ENCODE measurements around the gene GUCY2C.

DNA sequence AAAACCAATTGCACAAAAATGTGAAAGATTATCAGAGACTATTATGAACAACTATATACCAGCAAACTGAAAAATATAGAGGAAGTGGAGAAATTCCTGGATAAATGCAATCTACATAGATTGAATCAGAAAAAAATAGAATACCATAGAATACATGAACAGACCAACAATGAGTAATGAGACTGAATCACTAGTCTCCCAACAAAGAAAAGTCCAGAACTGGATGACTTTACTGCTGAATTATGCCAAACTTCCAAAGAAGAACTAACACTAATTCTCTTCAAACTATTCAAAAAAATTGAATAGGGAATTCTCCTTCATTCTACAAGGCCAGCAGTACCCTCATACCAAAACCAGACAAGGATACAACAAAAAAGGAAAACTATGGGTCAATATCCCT, 60.6 kb downstream of the GUCY2C start:
- TF ChIP-seq, protein P1, sequence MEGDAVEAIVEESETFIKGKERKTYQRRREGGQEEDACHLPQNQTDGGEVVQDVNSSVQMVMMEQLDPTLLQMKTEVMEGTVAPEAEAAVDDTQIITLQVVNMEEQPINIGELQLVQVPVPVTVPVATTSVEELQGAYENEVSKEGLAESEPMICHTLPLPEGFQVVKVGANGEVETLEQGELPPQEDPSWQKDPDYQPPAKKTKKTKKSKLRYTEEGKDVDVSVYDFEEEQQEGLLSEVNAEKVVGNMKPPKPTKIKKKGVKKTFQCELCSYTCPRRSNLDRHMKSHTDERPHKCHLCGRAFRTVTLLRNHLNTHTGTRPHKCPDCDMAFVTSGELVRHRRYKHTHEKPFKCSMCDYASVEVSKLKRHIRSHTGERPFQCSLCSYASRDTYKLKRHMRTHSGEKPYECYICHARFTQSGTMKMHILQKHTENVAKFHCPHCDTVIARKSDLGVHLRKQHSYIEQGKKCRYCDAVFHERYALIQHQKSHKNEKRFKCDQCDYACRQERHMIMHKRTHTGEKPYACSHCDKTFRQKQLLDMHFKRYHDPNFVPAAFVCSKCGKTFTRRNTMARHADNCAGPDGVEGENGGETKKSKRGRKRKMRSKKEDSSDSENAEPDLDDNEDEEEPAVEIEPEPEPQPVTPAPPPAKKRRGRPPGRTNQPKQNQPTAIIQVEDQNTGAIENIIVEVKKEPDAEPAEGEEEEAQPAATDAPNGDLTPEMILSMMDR (conservative IDR thresholded peaks at IDR 0.05; ENCODE audit: low read depth, low read length) = no peak
- TF ChIP-seq EZH2 (IDR thresholded peaks at IDR 0.05; ENCODE audit: borderline replicate concordance, low read depth, low read length, poor library complexity, severe bottlenecking) = no peak
